SU-DHL-6 (cell line): ENCODE results near the gene ATP13A1.

Experiments used
- CTCF ChIP-seq: fragments of 200-600 bp; sonication (generic); IDR thresholded peaks from one replicate; pipeline ENCODE4 v1.5.1; 2017; ENCODE audit warnings: antibody characterized with exemption, mild to moderate bottlenecking, low read length, moderate library complexity; ENCODE audit not compliant: insufficient read depth, poor library complexity, severe bottlenecking
- EZH2phosphoT487 ChIP-seq: fragments of 200-600 bp; sonication (generic), shearing (Covaris generic); conservative IDR thresholded peaks from 2 replicates; pipeline ENCODE4 v1.6.1; 2018; ENCODE audit warnings: mild to moderate bottlenecking, antibody characterized with exemption, low read length, moderate library complexity, mixed read lengths

- TF ChIP-seq CTCF (no peak), EZH2phosphoT487 (no peak)
These were observed 18.1 kb downstream of the ATP13A1 start for GRCh38 chr19:19645233-19645870.
